Superior temporal gyrus (tissue), 1 donor: ENCODE data around the gene SLC45A2.
"Not testable (repeated sequence)": the region's sequence is repeated elsewhere in the genome, so short reads cannot be mapped to it uniquely, and the experiment has no call there.

Source experiments
- DNase-seq: peaks from one replicate; pipeline ENCODE4 v3.0.0-alpha.2; 2016; ENCODE audit errors: extremely low spot score

SLC45A2 gene

GRCh38 chr5:33969572-33970452, 14.7 kb downstream of the SLC45A2 start:
- DNase-seq = peak; percentile 44

- no peak for DNase-seq
Measured at GRCh38 chr5:33968211-33969005, 16.1 kb downstream of the SLC45A2 start.

- DNase-seq = no peak
Measured at GRCh38 chr5:33966805-33967204, 17.7 kb downstream of the SLC45A2 start.

- no peak for DNase-seq
Measured at GRCh38 chr5:33964132-33964700, 20.3 kb downstream of the SLC45A2 start.

GRCh38 chr5:33958176-33958575, 26.3 kb downstream of the SLC45A2 start:
- DNase-seq = no peak

- DNase-seq = no peak
Measured at GRCh38 chr5:33957577-33958150, 26.8 kb downstream of the SLC45A2 start.

- DNase-seq = not testable (repeated sequence)
Measured at GRCh38 chr5:33952175-33952574, 32.3 kb downstream of the SLC45A2 start.

- no peak for DNase-seq
Measured at GRCh38 chr5:33944543-33945132, 39.9 kb downstream of the SLC45A2 start.

GRCh38 chr5:33941090-33941489, 43.4 kb downstream of the SLC45A2 start:
- DNase-seq = no peak

GRCh38 chr5:33939556-33940262, 44.8 kb downstream of the SLC45A2 start:
- DNase-seq = peak; percentile 13

- no peak for DNase-seq
Measured at GRCh38 chr5:33938881-33939280, 45.6 kb downstream of the SLC45A2 start.

GRCh38 chr5:33938507-33938796, 46.0 kb downstream of the SLC45A2 start:
- no peak for DNase-seq

- DNase-seq = no peak
Measured at GRCh38 chr5:33937707-33938506, 46.6 kb downstream of the SLC45A2 start.

- DNase-seq = no peak
Measured at GRCh38 chr5:33937017-33937706, 47.3 kb downstream of the SLC45A2 start.

GRCh38 chr5:33936381-33937016, 48.0 kb downstream of the SLC45A2 start, which contains the start of gene RXFP3:
RXFP3 (plus strand) TSS chr5:33936386; CDS start chr5:33936741, 355 bp downstream.
- DNase-seq = no peak

GRCh38 chr5:33936004-33936380, 48.5 kb downstream of the SLC45A2 start:
- no peak for DNase-seq

GRCh38 chr5:33934176-33934575, 50.3 kb downstream of the SLC45A2 start:
- DNase-seq = no peak

- no peak for DNase-seq
Measured at GRCh38 chr5:33933723-33934169, 50.7 kb downstream of the SLC45A2 start.

- no peak for DNase-seq
Measured at GRCh38 chr5:33931136-33931535, 53.4 kb downstream of the SLC45A2 start.
